Loucy (cell line): ENCODE data around the gene ERMAP.

ENCODE experiments used
- EZH2phosphoT487 ChIP-seq: fragments of 200-600 bp; IDR thresholded peaks from 2 replicates; pipeline ENCODE4 v1.6.1; 2018; ENCODE audit warnings: antibody characterized with exemption, mild to moderate bottlenecking, moderate library complexity, borderline replicate concordance
- TF ChIP-seq, protein P1 (sequence below): fragments of 200-600 bp; sonication (generic); conservative IDR thresholded peaks from 2 replicates; pipeline ENCODE4 v1.5.1; 2014; ENCODE audit warnings: mild to moderate bottlenecking, antibody characterized with exemption, low read length

DNA sequence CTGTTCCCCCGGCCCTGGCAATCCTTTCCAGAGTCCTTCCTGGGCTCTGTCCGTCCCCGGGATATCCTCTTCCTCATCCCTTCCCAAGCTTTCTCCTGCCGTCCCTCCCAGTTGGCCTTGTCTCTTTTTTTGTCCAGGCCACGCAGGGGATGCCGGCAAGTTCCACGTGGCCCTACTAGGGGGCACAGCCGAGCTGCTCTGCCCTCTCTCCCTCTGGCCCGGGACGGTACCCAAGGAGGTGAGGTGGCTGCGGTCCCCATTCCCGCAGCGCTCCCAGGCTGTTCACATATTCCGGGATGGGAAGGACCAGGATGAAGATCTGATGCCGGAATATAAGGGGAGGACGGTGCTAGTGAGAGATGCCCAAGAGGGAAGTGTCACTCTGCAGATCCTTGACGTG lies 13.7 kb downstream of the ERMAP start:
- TF ChIP-seq, protein P1, sequence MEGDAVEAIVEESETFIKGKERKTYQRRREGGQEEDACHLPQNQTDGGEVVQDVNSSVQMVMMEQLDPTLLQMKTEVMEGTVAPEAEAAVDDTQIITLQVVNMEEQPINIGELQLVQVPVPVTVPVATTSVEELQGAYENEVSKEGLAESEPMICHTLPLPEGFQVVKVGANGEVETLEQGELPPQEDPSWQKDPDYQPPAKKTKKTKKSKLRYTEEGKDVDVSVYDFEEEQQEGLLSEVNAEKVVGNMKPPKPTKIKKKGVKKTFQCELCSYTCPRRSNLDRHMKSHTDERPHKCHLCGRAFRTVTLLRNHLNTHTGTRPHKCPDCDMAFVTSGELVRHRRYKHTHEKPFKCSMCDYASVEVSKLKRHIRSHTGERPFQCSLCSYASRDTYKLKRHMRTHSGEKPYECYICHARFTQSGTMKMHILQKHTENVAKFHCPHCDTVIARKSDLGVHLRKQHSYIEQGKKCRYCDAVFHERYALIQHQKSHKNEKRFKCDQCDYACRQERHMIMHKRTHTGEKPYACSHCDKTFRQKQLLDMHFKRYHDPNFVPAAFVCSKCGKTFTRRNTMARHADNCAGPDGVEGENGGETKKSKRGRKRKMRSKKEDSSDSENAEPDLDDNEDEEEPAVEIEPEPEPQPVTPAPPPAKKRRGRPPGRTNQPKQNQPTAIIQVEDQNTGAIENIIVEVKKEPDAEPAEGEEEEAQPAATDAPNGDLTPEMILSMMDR = no peak
- TF ChIP-seq EZH2phosphoT487 = no peak
